ENCODE results near the gene SEPSECS. TPM values are rescaled to one million over a fixed set of nuclear protein-coding genes. Genes with fewer than 3 reads are reported as not detected.

SEPSECS gene
- total and polyA plus RNA-seq, 2 of the 13 experiments (the other 11 are each of a cell fraction or from before 2014, with no cell fraction given): 9.4 to 14.3 TPM

GRCh38 chr4:25159837-25160713 lies at the start of gene SEPSECS (continued):
- TF ChIP-seq ZNF256 (CRISPR knock-in tag; conservative IDR thresholded peaks at IDR 0.05) (no peak), ZNF224 (CRISPR knock-in tag; IDR thresholded peaks at IDR 0.05) (no peak), HOXA3 (CRISPR knock-in tag; IDR thresholded peaks at IDR 0.05) (peak; percentile 65; the same call in 1 of the 2 replicates), ZNF678 (CRISPR knock-in tag; IDR thresholded peaks at IDR 0.05) (no peak), CBX2 (IDR thresholded peaks at IDR 0.05; ENCODE audit: low read depth, low read length) (no peak), CBX2 (CRISPR knock-in tag; IDR thresholded peaks at IDR 0.05; ENCODE audit: low read depth) (no peak), ZNF142 (CRISPR knock-in tag; IDR thresholded peaks at IDR 0.05) (no peak), ZNF503 (CRISPR knock-in tag; IDR thresholded peaks at IDR 0.05) (0 out of 2 replicates have a peak, but pooled peaks have one; percentile 50), GLMP (CRISPR knock-in tag; IDR thresholded peaks at IDR 0.05; ENCODE audit: borderline replicate concordance) (no peak), ZNF577 (CRISPR knock-in tag; IDR thresholded peaks at IDR 0.05; ENCODE audit: borderline replicate concordance, low read depth) (no peak), TSC22D2 (CRISPR knock-in tag; IDR thresholded peaks at IDR 0.05; ENCODE audit: borderline replicate concordance) (no peak), RXRB (CRISPR knock-in tag; IDR thresholded peaks at IDR 0.05; ENCODE audit: borderline replicate concordance) (no peak), HES4 (CRISPR knock-in tag; IDR thresholded peaks at IDR 0.05; ENCODE audit: borderline replicate concordance) (peak; percentile 63; the same call in 1 of the 2 replicates), ZNF282 (IDR thresholded peaks at IDR 0.05; ENCODE audit: partially characterized antibody) (no peak), SALL2 (CRISPR knock-in tag; IDR thresholded peaks at IDR 0.05) (peak; percentile 84), ZFP37 (CRISPR knock-in tag; IDR thresholded peaks at IDR 0.05; ENCODE audit: borderline replicate concordance) (peak; percentile 69; the same call in 1 of the 2 replicates)
- TF ChIP-seq, protein P1, sequence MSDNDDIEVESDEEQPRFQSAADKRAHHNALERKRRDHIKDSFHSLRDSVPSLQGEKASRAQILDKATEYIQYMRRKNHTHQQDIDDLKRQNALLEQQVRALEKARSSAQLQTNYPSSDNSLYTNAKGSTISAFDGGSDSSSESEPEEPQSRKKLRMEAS (IDR thresholded peaks at IDR 0.05): peak; percentile 91
- TF ChIP-seq, protein P2, sequence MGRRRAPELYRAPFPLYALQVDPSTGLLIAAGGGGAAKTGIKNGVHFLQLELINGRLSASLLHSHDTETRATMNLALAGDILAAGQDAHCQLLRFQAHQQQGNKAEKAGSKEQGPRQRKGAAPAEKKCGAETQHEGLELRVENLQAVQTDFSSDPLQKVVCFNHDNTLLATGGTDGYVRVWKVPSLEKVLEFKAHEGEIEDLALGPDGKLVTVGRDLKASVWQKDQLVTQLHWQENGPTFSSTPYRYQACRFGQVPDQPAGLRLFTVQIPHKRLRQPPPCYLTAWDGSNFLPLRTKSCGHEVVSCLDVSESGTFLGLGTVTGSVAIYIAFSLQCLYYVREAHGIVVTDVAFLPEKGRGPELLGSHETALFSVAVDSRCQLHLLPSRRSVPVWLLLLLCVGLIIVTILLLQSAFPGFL (CRISPR knock-in tag; IDR thresholded peaks at IDR 0.05): no peak
